K562 (cell line): ENCODE data around the gene SLC28A1. TPM values are rescaled to one million over a fixed set of nuclear protein-coding genes. Genes with fewer than 3 reads are reported as not detected.

ENCODE experiments used
- BCL6 ChIP-seq: fragments of 250-450 bp; sonication (Bioruptor Pico); IDR thresholded peaks from 2 replicates; pipeline ENCODE4 v1.4.0; 2020
- BCOR ChIP-seq: fragments of 450-650 bp; IDR thresholded peaks from 2 replicates; pipeline ENCODE4 v1.6.1; 2016
- CSDE1 ChIP-seq, 2 experiments: fragments of 450-650 bp; IDR thresholded peaks; 2 replicates each; pipeline ENCODE4 v1.6.1; 2016; ENCODE audit warnings: mild to moderate bottlenecking in 1 of 2
- CTBP1 ChIP-seq: fragments of 450-650 bp; IDR thresholded peaks from 2 replicates; pipeline ENCODE4 v1.6.1; 2016; ENCODE audit warnings: borderline replicate concordance
- CTCFL ChIP-seq: IDR thresholded peaks from 2 replicates; pipeline ENCODE4 v1.6.1; 2011; ENCODE audit warnings: borderline replicate concordance, low read depth, mild to moderate bottlenecking, moderate library complexity, low read length; ENCODE audit not compliant: insufficient read depth, poor library complexity, severe bottlenecking
- EP300 ChIP-seq: IDR thresholded peaks from 2 replicates; pipeline ENCODE4 v1.6.1; 2012; ENCODE audit warnings: low read length, improper control_type of control experiment
- GATA2 ChIP-seq: sonication (generic); formaldehyde crosslinking; IDR thresholded peaks from 2 replicates; pipeline ENCODE4 v1.4.0; 2020; ENCODE audit warnings: mild to moderate bottlenecking, missing genetic modification reagents
- HEY1 ChIP-seq: fragments of 250-450 bp; sonication (Bioruptor Pico); IDR thresholded peaks from 2 replicates; pipeline ENCODE4 v1.5.0; 2020; ENCODE audit warnings: mild to moderate bottlenecking, moderate library complexity, borderline replicate concordance
- HNRNPUL1 ChIP-seq: fragments of 200-400 bp; formaldehyde crosslinking; IDR thresholded peaks from 2 replicates; pipeline ENCODE4 v1.6.1; 2017; ENCODE audit warnings: low read length
- KDM5B ChIP-seq: fragments of 200-600 bp; sonication (generic); IDR thresholded peaks from 2 replicates; pipeline ENCODE4 v1.6.1; 2012; ENCODE audit warnings: low read depth, mild to moderate bottlenecking, moderate library complexity, low read length, control low read depth, inconsistent platforms; ENCODE audit not compliant: insufficient replicate concordance
- NCOA1 ChIP-seq: fragments of 450-650 bp; IDR thresholded peaks from 2 replicates; pipeline ENCODE4 v1.6.1; 2016; ENCODE audit warnings: low read depth
- NEUROD1 ChIP-seq: fragments of 150-350 bp; IDR thresholded peaks from 2 replicates; pipeline ENCODE4 v1.6.1; 2014; ENCODE audit warnings: borderline replicate concordance, low read length, low read depth; ENCODE audit not compliant: partially characterized antibody
- RB1 ChIP-seq: fragments of 450-650 bp; IDR thresholded peaks from 2 replicates; pipeline ENCODE4 v1.6.1; 2017; ENCODE audit warnings: low read depth, mild to moderate bottlenecking
- RBBP5 ChIP-seq: fragments of 200-600 bp; sonication (generic); IDR thresholded peaks from 2 replicates; pipeline ENCODE4 v1.6.1; 2012; ENCODE audit warnings: borderline replicate concordance, mild to moderate bottlenecking, low read length, control low read depth, inconsistent platforms; ENCODE audit not compliant: insufficient read depth, poor library complexity, severe bottlenecking
- SAP30 ChIP-seq: fragments of 200-600 bp; sonication (generic); IDR thresholded peaks from 2 replicates; pipeline ENCODE4 v1.6.1; 2012; ENCODE audit warnings: borderline replicate concordance, low read depth, mild to moderate bottlenecking, moderate library complexity, low read length, control low read depth, inconsistent platforms; ENCODE audit not compliant: insufficient read depth, poor library complexity, severe bottlenecking
- SMARCE1 ChIP-seq: fragments of 450-650 bp; IDR thresholded peaks from 2 replicates; pipeline ENCODE4 v1.7.1; 2016; ENCODE audit warnings: mild to moderate bottlenecking
- TAF1 ChIP-seq: IDR thresholded peaks from 2 replicates; pipeline ENCODE4 v1.6.1; 2011; ENCODE audit warnings: mild to moderate bottlenecking, low read length, moderate library complexity; ENCODE audit not compliant: insufficient read depth, control insufficient read depth, severe bottlenecking; ENCODE audit errors: extremely low read depth
- TAL1 ChIP-seq: fragments of 450-650 bp; IDR thresholded peaks from 2 replicates; pipeline ENCODE4 v1.6.1; 2016; ENCODE audit warnings: mild to moderate bottlenecking
- TRIM28 ChIP-seq: fragments of 450-650 bp; IDR thresholded peaks from 2 replicates; pipeline ENCODE4 v1.6.1; 2017
- UBTF ChIP-seq, 2 experiments: IDR thresholded peaks; 2 replicates each; pipeline ENCODE4 v1.6.1; 2012; ENCODE audit warnings: improper control_type of control experiment in 2 of 2, low read depth in 2 of 2, low read length in 2 of 2, borderline replicate concordance in 1 of 2
- ZNF174 ChIP-seq: fragments of 250-450 bp; sonication (Bioruptor Pico); IDR thresholded peaks from 2 replicates; pipeline ENCODE4 v1.4.0; 2020; ENCODE audit warnings: mild to moderate bottlenecking
- ZNF395 ChIP-seq: fragments of 200-800 bp; sonication (Bioruptor generic); IDR thresholded peaks from 2 replicates; pipeline ENCODE4 v1.6.1; 2017; ENCODE audit warnings: missing genetic modification characterization, missing compliant biosample characterization
- ZNF436 ChIP-seq: fragments of 250-450, 450-650 bp; sonication (Bioruptor Pico); formaldehyde crosslinking; IDR thresholded peaks from 2 replicates; pipeline ENCODE4 v1.7.0; 2020; ENCODE audit warnings: mild to moderate bottlenecking
- ZNF561 ChIP-seq: fragments of 450-650 bp; formaldehyde crosslinking; conservative IDR thresholded peaks from 2 replicates; pipeline ENCODE4 v1.4.0; 2020; ENCODE audit warnings: mild to moderate bottlenecking, moderate library complexity
- ZNF780A ChIP-seq: fragments of 250-450 bp; sonication (Bioruptor Pico); IDR thresholded peaks from 2 replicates; pipeline ENCODE4 v1.5.0; 2021; ENCODE audit warnings: mild to moderate bottlenecking
- polyA plus RNA-seq, 8 experiments: library from polyadenylated mRNA; depleted of rRNA in 4 of 8; stranded (reverse) in 5 of 8; unstranded in 3 of 8; fragments of >200 nt; fragmentation: Nextera tagmentation in 2 of 8; fragmentation: Illumina TruSeq in 1 of 8; extraction: Ambion mirVana in 2 of 8; extraction: Trizol in 1 of 8; gene quantifications; 2 replicates each; pipeline versions ENCODE4 v1.2.1 to v1.2.3, GENCODE V29; 2011 to 2014; ENCODE audit warnings: inconsistent platforms in 1 of 8, missing spikeins in 1 of 8
- total RNA-seq, 7 experiments: library from RNA; depleted of rRNA in 6 of 7; stranded (reverse); fragments of >200 nt in 6 of 7; fragmentation: Illumina TruSeq in 2 of 7; extraction: Trizol in 2 of 7; gene quantifications; 2 replicates each; pipeline versions ENCODE4 v1.2.1 to v1.2.3, GENCODE V29; 2011 to 2021; ENCODE audit warnings: low replicate concordance in 1 of 7

The SLC28A1 gene
- total and polyA plus RNA-seq, 9 of the 15 experiments (the other 6 are each of a cell fraction or from before 2014, with no cell fraction given) = 0.04 TPM; not detected in 8

DNA sequence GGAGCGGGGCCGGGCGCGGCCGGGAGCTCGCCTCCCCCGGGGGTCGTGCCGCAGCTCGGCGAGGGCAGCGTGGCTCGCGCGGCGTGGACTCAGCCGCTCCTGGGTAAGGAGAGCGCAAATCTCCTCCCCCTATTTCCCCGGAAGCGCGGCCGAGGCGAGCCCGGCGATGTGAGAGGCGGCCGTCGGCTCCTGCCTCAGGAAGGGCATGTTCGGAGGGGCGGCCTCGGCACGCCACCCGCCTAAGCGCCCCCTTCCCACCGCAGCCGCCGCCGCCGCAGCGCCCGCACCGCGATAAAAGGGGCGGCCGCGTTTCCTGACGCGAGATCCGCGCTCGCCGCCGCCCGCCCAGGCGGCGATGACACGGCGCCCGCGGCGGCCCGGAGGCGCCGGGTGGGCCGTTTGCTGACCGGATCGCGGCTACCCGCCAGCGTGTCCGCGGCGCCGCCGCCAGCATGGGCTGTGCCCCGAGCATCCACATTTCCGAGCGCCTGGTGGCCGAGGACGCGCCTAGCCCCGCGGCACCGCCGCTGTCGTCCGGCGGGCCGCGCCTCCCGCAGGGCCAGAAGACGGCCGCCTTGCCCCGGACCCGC, 97.3 kb downstream of the SLC28A1 start, which contains the start of gene PDE8A (continued):
- no peak for TF ChIP-seq GATA2 (CRISPR knock-in tag)
- TF ChIP-seq CTBP1 = peak; percentile 10
- TF ChIP-seq NEUROD1 = no peak
- no peak for TF ChIP-seq ZNF174 (CRISPR knock-in tag)
- no peak for TF ChIP-seq ZNF436 (CRISPR knock-in tag)
- no peak for TF ChIP-seq HEY1 (CRISPR knock-in tag)
- TF ChIP-seq ZNF395 = peak; percentile 44; the same call in 1 of the 2 replicates
- TF ChIP-seq TAL1 = no peak
- TF ChIP-seq BCOR = no peak
- no peak for TF ChIP-seq CSDE1 (IDR thresholded peaks at IDR 0.05)
- peak; percentile 24 for TF ChIP-seq TAF1
- TF ChIP-seq BCL6 = no peak
- TF ChIP-seq SAP30 = peak; percentile 18
- TF ChIP-seq TRIM28 = no peak
- no peak for TF ChIP-seq ZNF561 (CRISPR knock-in tag)
- TF ChIP-seq SMARCE1 = no peak
- TF ChIP-seq HNRNPUL1 = no peak
- no peak for TF ChIP-seq NCOA1
- peak; percentile 11 for TF ChIP-seq CTCFL
- TF ChIP-seq RB1 = no peak; the same call in 1 of the 2 replicates
- peak; percentile 27 for TF ChIP-seq KDM5B
- TF ChIP-seq EP300 = no peak
- TF ChIP-seq RBBP5 = peak; percentile 79
- TF ChIP-seq ZNF780A (CRISPR knock-in tag) = no peak
- peak in 1 of 2 experiments; percentile 47; a peak in 1 of 4 replicates for TF ChIP-seq UBTF (IDR thresholded peaks at IDR 0.05; ENCODE audit: borderline replicate concordance in 1 of 2, low read depth in 2 of 2, low read length in 2 of 2)
